Caco-2 (cell line): ENCODE measurements around the gene CAPN15. TPM values are rescaled to one million over a fixed set of nuclear protein-coding genes. Genes with fewer than 3 reads are reported as not detected.
"Not testable (repeated sequence)": the region's sequence is repeated elsewhere in the genome, so short reads cannot be mapped to it uniquely, and the experiment has no call there.

Experiments used
- BruUV-seq: library from RNA; stranded (reverse); fragments of 400-500 nt; replicated peaks from 2 replicates; lab custom pipeline; 2021; lab: Mats Ljungman, UMichigan
- CTCF ChIA-PET: fragments of 300-600 bp; sonication (Branson Sonifier 250); formaldehyde crosslinking; loops from one replicate; lab custom pipeline; 2022; ENCODE audit warnings: antibody characterized with exemption; lab: Charles Lee
- POLR2A ChIA-PET: fragments of 300-600 bp; sonication (Branson Sonifier 250); formaldehyde crosslinking; loops from one replicate; lab custom pipeline; 2022; ENCODE audit warnings: antibody characterized with exemption; lab: Charles Lee
- DNase-seq, 2 experiments: peaks; one replicate each; pipeline versions ENCODE4 v3.0.0 to v3.0.0-alpha.2; 2020 to 2022
- H3K27me3 ChIP-seq: replicated peaks from 2 replicates; pipeline ENCODE4 v1.6.0; 2011; ENCODE audit warnings: low read length; ENCODE audit not compliant: control insufficient read depth, insufficient read depth
- H3K36me3 ChIP-seq: 2 replicates; pipeline ENCODE4 v1.5.1; 2011; ENCODE audit warnings: low read length; ENCODE audit not compliant: control insufficient read depth, insufficient read depth
- H3K4me1 ChIP-seq: fragments of 250-450 bp; sonication (Bioruptor Pico); 2 replicates; pipeline ENCODE4 v1.5.1; 2020; ENCODE audit warnings: mild to moderate bottlenecking
- H3K4me3 ChIP-seq: 2 replicates; pipeline ENCODE4 v1.5.1; 2011; ENCODE audit warnings: low read depth, mild to moderate bottlenecking, control low read depth, low read length
- H3K9me3 ChIP-seq: fragments of 250-450 bp; sonication (Bioruptor Pico); 2 replicates; pipeline ENCODE4 v1.5.1; 2020; ENCODE audit warnings: mild to moderate bottlenecking, moderate library complexity
- H3K27ac Mint-ChIP-seq: one replicate; pipeline ENCODE4 v1.8.0; 2022; ENCODE audit warnings: mixed read lengths; ENCODE audit not compliant: unreplicated experiment
- H3K27me3 Mint-ChIP-seq: one replicate; pipeline ENCODE4 v1.8.0; 2022; ENCODE audit warnings: mixed read lengths; ENCODE audit not compliant: insufficient read depth, unreplicated experiment
- H3K36me3 Mint-ChIP-seq: one replicate; pipeline ENCODE4 v1.8.0; 2022; ENCODE audit warnings: mild to moderate bottlenecking, mixed read lengths; ENCODE audit not compliant: insufficient read depth, unreplicated experiment
- H3K4me1 Mint-ChIP-seq: one replicate; pipeline ENCODE4 v1.8.0; 2022; ENCODE audit warnings: low read depth, mixed read lengths; ENCODE audit not compliant: unreplicated experiment
- H3K4me3 Mint-ChIP-seq: one replicate; pipeline ENCODE4 v1.8.0; 2022; ENCODE audit warnings: mild to moderate bottlenecking, moderate library complexity, mixed read lengths; ENCODE audit not compliant: unreplicated experiment
- H3K9me3 Mint-ChIP-seq: one replicate; pipeline ENCODE4 v1.8.0; 2022; ENCODE audit warnings: mixed read lengths; ENCODE audit not compliant: unreplicated experiment
- intact Hi-C: fragments of 100-400 bp; cut with micrococcal nuclease; formaldehyde crosslinking; loops from one replicate; pipeline ENCODE4 v1.10.0; 2022; ENCODE audit not compliant: unreplicated experiment
- total RNA-seq: library from RNA; stranded (reverse); gene quantifications from 2 replicates; pipeline ENCODE4 v1.2.3, GENCODE V29; 2022
- TF ChIP-seq, protein P1 (sequence below), 2 experiments: fragments of 200-600 bp in 1 of 2; IDR thresholded peaks; 1 replicate in 1 of 2; 2 replicates in 1 of 2; pipeline versions ENCODE4 v1.5.1 to v1.8.0; 2011 to 2022; ENCODE audit warnings: antibody characterized with exemption in 1 of 2, control low read depth in 1 of 2, inconsistent platforms in 1 of 2, low read depth in 1 of 2, low read length in 1 of 2, mild to moderate bottlenecking in 1 of 2, moderate library complexity in 1 of 2; ENCODE audit not compliant: insufficient read depth in 1 of 2, severe bottlenecking in 1 of 2, unreplicated experiment in 1 of 2

Gene CAPN15
- total RNA-seq, 1 experiment from 2014 or later = 85.3 TPM

DNA sequence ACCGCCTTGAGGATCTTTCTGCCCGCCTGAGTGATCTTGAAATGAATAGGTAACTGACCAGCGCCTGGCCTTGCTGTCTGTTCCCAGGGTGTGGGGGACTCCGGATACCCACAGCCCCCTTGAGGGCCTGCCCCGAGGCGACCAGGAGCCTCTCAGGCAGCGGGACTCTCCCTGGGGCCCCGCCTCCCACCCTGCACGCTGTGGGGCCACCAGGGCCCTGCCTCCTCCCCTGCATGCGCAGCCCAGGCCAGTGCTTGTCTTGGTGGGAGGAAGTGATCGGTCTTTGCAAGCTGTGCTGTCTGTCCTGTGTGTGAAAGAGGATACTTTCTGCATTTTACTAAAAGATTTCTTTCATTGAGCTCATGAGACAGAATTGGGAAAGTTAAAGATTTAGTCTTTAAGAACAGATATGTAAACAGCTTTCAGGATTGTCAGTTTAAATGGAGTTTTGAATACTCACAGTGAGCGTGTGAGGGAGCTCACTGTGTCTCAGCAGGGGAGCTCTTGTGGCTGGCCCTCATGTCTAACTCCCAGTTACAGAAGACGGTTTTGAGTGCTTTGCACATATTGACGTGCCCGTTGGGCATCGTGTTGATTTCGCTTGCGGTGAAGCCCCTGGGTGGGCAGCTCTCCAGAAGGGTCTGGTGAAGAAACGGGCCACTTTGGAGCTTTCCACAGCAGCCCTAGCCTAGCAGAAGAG is 36.1 kb upstream of the CAPN15 start:
- BruUV-seq = no TSS peak
- Histone ChIP-seq H3K36me3 (no peaks in the 10 kb centered on the region), H3K4me1 (no peaks in the 10 kb centered on the region), H3K27me3 (no peaks in the 10 kb centered on the region), H3K4me3 (no peak overlapping the region), H3K9me3 (no peaks in the 10 kb centered on the region)
- no peak for DNase-seq
- Mint-ChIP-seq H3K4me1 (no peaks in the 10 kb centered on the region), H3K27me3 (no peaks in the 10 kb centered on the region), H3K36me3 (peaks cover 6% of the 10 kb centered on the region), H3K4me3 (no peak overlapping the region), H3K9me3 (no peaks in the 10 kb centered on the region), H3K27ac (no peak overlapping the region)
- TF ChIP-seq, protein P1, sequence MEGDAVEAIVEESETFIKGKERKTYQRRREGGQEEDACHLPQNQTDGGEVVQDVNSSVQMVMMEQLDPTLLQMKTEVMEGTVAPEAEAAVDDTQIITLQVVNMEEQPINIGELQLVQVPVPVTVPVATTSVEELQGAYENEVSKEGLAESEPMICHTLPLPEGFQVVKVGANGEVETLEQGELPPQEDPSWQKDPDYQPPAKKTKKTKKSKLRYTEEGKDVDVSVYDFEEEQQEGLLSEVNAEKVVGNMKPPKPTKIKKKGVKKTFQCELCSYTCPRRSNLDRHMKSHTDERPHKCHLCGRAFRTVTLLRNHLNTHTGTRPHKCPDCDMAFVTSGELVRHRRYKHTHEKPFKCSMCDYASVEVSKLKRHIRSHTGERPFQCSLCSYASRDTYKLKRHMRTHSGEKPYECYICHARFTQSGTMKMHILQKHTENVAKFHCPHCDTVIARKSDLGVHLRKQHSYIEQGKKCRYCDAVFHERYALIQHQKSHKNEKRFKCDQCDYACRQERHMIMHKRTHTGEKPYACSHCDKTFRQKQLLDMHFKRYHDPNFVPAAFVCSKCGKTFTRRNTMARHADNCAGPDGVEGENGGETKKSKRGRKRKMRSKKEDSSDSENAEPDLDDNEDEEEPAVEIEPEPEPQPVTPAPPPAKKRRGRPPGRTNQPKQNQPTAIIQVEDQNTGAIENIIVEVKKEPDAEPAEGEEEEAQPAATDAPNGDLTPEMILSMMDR (IDR thresholded peaks at IDR 0.05; ENCODE audit: insufficient read depth in 1 of 2, low read depth in 1 of 2, low read length in 1 of 2, severe bottlenecking in 1 of 2, unreplicated experiment in 1 of 2) = no peak
- intact Hi-C loops = no loop called here
- CTCF ChIA-PET = interaction anchor here (0.6 kb wide), 1 partner anchor 105 kb away, joined by 6 read pairs; no protein-coding TSS in a partner anchor
- POLR2A ChIA-PET = interaction anchor here (0.6 kb wide), 1 partner anchor 102 kb away, joined by 3 read pairs; no protein-coding TSS in a partner anchor

DNA sequence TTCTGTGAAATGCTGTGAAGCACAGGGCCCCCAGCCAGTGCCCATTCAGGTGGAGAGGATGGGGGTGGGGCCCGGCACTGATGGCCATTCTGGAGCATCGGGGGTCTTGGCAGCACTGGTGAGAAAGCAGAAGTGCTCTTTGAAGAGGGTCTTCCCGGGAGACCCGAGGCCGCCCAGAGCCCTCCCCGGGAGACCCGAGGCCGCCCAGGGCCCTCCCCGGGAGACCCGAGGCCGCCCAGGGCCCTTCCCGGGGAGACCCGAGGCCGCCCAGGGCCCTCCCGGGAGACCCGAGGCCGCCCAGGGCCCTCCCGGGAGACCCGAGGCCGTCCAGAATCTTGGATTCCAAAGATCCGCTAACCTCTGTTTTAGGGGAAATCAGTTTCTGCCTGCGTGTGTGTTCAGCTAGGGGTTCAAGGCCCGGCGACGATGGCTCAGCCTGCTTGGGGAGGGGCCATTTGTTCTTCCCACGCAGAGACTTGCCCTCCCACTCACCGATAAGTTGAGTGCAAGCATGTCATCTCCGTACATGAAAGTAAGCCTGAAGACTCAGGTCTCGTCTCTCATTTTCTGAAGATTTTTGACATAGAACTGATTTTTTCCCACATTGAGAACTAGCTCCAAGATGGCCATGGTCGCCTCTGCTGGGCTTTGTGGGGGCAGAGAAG is 35.2 kb upstream of the CAPN15 start:
- H3K4me3 Mint-ChIP-seq = no peak overlapping the region
- H3K9me3 Mint-ChIP-seq = no peaks in the 10 kb centered on the region
- intact Hi-C loops = no loop called here
- POLR2A ChIA-PET = no interaction called here
- no peak for DNase-seq
- H3K27me3 Mint-ChIP-seq = no peaks in the 10 kb centered on the region
- Histone ChIP-seq H3K9me3 (no peaks in the 10 kb centered on the region), H3K4me1 (no peaks in the 10 kb centered on the region), H3K36me3 (no peaks in the 10 kb centered on the region), H3K27me3 (no peaks in the 10 kb centered on the region), H3K4me3 (no peak overlapping the region)
- BruUV-seq = no TSS peak
- H3K4me1 Mint-ChIP-seq = no peaks in the 10 kb centered on the region
- no peak overlapping the region for H3K27ac Mint-ChIP-seq
- TF ChIP-seq, protein P1 (IDR thresholded peaks at IDR 0.05; ENCODE audit: insufficient read depth in 1 of 2, low read depth in 1 of 2, low read length in 1 of 2, severe bottlenecking in 1 of 2, unreplicated experiment in 1 of 2) = no peak
- H3K36me3 Mint-ChIP-seq = peaks cover 6% of the 10 kb centered on the region
- CTCF ChIA-PET = no interaction called here

DNA sequence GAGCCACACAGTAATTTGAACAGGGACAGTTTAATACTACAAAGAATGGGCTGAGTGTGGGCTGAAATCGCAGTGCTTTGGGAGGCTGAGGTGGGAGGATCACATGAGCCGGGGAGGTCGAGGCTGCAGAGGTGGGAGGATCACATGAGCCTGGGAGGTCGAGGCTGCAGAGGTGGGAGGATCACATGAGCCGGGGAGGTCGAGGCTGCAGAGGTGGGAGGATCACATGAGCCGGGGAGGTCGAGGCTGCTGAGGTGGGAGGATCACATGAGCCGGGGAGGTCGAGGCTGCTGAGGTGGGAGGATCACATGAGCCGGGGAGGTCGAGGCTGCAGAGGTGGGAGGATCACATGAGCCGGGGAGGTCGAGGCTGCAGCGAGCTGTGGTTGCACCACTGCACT is 32.8 kb upstream of the CAPN15 start:
- BruUV-seq, H3K9me3 ChIP-seq, H3K36me3 Mint-ChIP-seq, H3K27me3 ChIP-seq, H3K4me1 Mint-ChIP-seq, POLR2A ChIA-PET, H3K36me3 ChIP-seq, H3K9me3 Mint-ChIP-seq, H3K27me3 Mint-ChIP-seq, H3K4me3 ChIP-seq, H3K27ac Mint-ChIP-seq, H3K4me3 Mint-ChIP-seq, H3K4me1 ChIP-seq, DNase-seq: not testable (repeated sequence)
- intact Hi-C loops = loop anchor here (5.0 kb wide), 1 partner anchor 107 kb away; no protein-coding TSS in a partner anchor
- CTCF ChIA-PET = interaction anchor here (1.3 kb wide), 1 partner anchor 108 kb away, joined by 8 read pairs; no protein-coding TSS in a partner anchor
